Stimulated activated effector memory CD8-positive, alpha-beta T cell treated with anti-CD3 and anti-CD28 coated beads, Interleukin-12 subunit alpha, Interleukin-12 subunit beta, amount 100 ng/mL, for 72 hours (primary cell): ENCODE measurements around the gene SLK.

Experiments used
- ATAC-seq: fragments of 150-1000 bp; cut with Tn5 transposase; 2 replicates; pipeline ENCODE4 v1.10.0; 2021
- DNase-seq, 2 donors: peaks; one replicate each; pipeline ENCODE4 v3.0.0; 2021 to 2022; ENCODE audit warnings: low spot score in 2 of 2
- H3K27ac Mint-ChIP-seq: one replicate; pipeline ENCODE4 v1.8.0; 2022; ENCODE audit warnings: mild to moderate bottlenecking, mixed read lengths
- H3K36me3 Mint-ChIP-seq: one replicate; pipeline ENCODE4 v1.8.0; 2022; ENCODE audit warnings: mild to moderate bottlenecking, mixed read lengths
- H3K4me1 Mint-ChIP-seq: one replicate; pipeline ENCODE4 v1.8.0; 2022; ENCODE audit warnings: mixed read lengths
- H3K4me3 Mint-ChIP-seq: one replicate; pipeline ENCODE4 v1.8.0; 2022; ENCODE audit warnings: mild to moderate bottlenecking, mixed read lengths
- H3K9me3 Mint-ChIP-seq: one replicate; pipeline ENCODE4 v1.8.0; 2022; ENCODE audit warnings: mixed read lengths

Gene SLK

DNA sequence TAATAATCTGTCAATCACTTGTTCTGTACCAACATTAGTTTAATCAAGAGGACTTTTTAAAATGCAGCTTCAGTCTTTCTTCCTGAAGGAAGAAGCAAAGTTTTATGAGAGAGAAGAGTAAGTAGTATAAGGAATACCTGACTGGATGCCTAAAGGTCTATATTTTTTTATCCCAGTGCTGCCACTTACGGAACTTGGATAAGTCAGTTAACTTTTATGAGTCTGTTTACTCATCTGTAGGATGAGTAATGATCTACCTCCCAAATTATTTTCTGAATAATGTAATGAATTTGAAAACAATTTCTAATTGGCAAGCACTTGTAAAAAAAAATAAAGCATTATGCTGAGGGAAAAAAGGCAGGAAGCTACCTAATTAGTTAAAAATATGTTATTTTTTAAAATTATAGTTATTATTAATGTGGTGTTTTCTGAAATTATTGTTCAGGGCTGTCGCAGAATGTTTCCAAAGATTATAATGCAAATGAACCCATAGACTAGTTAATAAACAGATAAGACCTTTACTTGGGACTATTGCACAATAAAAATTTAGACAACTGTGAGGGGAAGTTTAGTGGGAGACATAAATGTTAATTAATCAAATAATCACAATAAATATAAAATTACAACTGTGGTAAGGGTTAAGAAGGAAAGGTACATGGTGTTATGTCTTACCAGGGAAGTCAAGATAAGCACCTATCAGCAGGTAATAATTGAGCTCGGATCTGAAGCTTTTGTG is 24.6 kb downstream of the SLK start:
- H3K9me3 Mint-ChIP-seq, result no peaks in the 10 kb centered on the region
- no peak overlapping the region for H3K4me3 Mint-ChIP-seq
- no peak for DNase-seq
- H3K36me3 Mint-ChIP-seq, result peaks cover 67% of the 10 kb centered on the region
- peaks cover 22% of the 10 kb centered on the region for H3K4me1 Mint-ChIP-seq
- no peak for ATAC-seq
- H3K27ac Mint-ChIP-seq, result no peak overlapping the region

DNA sequence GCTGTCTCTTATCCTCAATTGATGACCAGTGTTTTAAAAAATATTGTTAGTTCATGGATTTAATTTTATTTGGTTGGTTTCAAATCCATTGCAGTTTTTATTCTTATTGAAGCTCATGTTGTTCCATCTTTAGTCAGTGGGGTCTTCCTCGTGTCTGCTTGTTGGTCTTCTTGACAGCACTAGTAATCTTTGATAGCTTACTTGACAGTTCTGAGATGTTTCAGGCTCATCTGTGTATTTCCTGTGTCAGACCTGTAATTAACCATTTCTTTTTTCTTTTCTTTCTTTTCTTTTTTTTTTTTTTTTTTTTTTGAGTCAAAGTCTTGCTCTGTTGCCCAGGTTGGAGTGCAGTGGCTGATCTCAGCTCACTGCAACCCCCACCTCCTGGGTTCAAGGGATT is 28.2 kb downstream of the SLK start:
- no peak for DNase-seq
- Mint-ChIP-seq H3K36me3 (peaks cover 98% of the 10 kb centered on the region), H3K9me3 (no peaks in the 10 kb centered on the region), H3K27ac (peak overlapping the region; percentile 63), H3K4me3 (no peak overlapping the region), H3K4me1 (peaks cover 11% of the 10 kb centered on the region)
- ATAC-seq, result peak; percentile 61

DNA sequence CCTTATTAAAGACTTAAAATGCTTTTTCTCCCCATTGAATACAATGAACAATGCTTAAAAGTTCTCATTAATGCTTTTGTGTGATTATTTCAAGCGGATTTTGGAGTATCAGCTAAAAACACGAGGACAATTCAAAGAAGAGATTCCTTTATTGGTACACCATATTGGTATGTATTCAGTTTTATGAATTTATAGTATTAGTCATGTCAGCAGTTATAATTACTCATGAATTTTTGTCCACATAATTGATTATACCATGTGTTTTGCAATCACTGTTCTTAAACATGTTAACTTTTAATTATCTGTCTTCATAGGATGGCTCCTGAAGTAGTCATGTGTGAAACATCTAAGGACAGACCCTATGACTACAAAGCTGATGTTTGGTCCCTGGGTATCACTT is 31.9 kb downstream of the SLK start:
- DNase-seq (no peak), ATAC-seq (no peak)
- no peaks in the 10 kb centered on the region for H3K9me3 Mint-ChIP-seq
- H3K27ac Mint-ChIP-seq, result peak overlapping the region; percentile 38
- no peak overlapping the region for H3K4me3 Mint-ChIP-seq
- H3K36me3 Mint-ChIP-seq, result peaks cover 99% of the 10 kb centered on the region
- H3K4me1 Mint-ChIP-seq, result peaks cover 22% of the 10 kb centered on the region

- Mint-ChIP-seq H3K36me3 (peaks cover 100% of the 10 kb centered on the region), H3K9me3 (no peaks in the 10 kb centered on the region), H3K27ac (peak overlapping the region; percentile 18), H3K4me3 (no peak overlapping the region), H3K4me1 (peaks cover 21% of the 10 kb centered on the region)
- no peak for ATAC-seq
- DNase-seq, result no peak
Measured at GRCh38 chr10:104002911-104003310, 36.0 kb downstream of the SLK start.

- ATAC-seq, result peak; percentile 77
- peak overlapping the region; percentile 13 for H3K4me3 Mint-ChIP-seq
- H3K36me3 Mint-ChIP-seq, result peaks cover 100% of the 10 kb centered on the region
- DNase-seq, result no peak
- peaks cover 21% of the 10 kb centered on the region for H3K4me1 Mint-ChIP-seq
- peak overlapping the region; percentile 30 for H3K27ac Mint-ChIP-seq
- H3K9me3 Mint-ChIP-seq, result no peaks in the 10 kb centered on the region
Measured at GRCh38 chr10:104005172-104005863, 38.4 kb downstream of the SLK start.

DNA sequence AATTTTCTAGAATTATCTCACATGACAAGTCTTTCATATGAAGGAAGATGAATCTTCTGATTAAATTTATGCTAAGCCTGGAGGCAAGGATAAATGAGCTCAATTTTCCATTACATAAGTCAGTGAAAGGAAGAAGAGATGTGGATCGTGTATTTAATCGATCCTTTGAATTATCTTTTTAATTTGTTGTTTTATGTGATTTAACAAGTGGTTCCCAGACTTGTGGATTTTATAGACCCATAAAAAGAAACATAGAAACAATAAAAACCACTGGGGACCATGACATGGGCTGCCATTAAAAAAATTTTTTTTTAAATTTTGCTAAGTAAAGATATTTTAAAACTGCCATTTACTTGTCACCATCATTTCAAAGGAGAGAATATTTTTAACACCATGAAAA is 45.0 kb downstream of the SLK start:
- ATAC-seq (no peak), DNase-seq (no peak)
- no peaks in the 10 kb centered on the region for H3K9me3 Mint-ChIP-seq
- no peak overlapping the region for H3K4me3 Mint-ChIP-seq
- no peak overlapping the region for H3K27ac Mint-ChIP-seq
- H3K36me3 Mint-ChIP-seq, result peaks cover 75% of the 10 kb centered on the region
- H3K4me1 Mint-ChIP-seq, result no peaks in the 10 kb centered on the region

GRCh38 chr10:104013489-104013888 is 46.5 kb downstream of the SLK start:
- ATAC-seq (no peak), DNase-seq (no peak)
- Mint-ChIP-seq H3K27ac (no peak overlapping the region), H3K36me3 (peaks cover 72% of the 10 kb centered on the region), H3K9me3 (no peaks in the 10 kb centered on the region), H3K4me1 (peaks cover 10% of the 10 kb centered on the region), H3K4me3 (no peak overlapping the region)

GRCh38 chr10:104014176-104014575 is 47.2 kb downstream of the SLK start:
- Mint-ChIP-seq H3K4me1 (peaks cover 10% of the 10 kb centered on the region), H3K4me3 (no peak overlapping the region), H3K9me3 (no peaks in the 10 kb centered on the region), H3K27ac (no peak overlapping the region), H3K36me3 (peaks cover 72% of the 10 kb centered on the region)
- ATAC-seq, result no peak
- DNase-seq, result no peak

DNA sequence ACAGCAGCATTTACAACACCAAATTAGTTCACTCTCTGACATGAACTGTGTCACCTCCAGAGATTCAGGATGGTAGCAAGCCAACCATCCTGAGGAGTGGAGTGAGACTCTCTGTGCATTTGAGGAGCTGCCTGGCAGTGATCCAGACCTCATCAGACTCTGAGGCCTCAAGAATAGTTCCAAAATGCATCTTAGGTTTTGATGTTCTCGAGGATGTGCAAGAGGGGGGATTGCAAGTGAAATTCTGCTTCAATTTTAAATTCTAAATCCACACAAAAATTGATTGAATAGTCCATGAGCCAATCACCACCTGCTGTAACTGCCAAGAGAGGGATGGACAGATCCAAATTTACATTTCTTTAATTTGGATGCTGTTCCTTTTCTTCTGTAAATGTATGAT is 49.7 kb downstream of the SLK start:
- no peak overlapping the region for H3K4me3 Mint-ChIP-seq
- H3K27ac Mint-ChIP-seq, result no peak overlapping the region
- H3K4me1 Mint-ChIP-seq, result peaks cover 13% of the 10 kb centered on the region
- DNase-seq (no peak), ATAC-seq (no peak)
- no peaks in the 10 kb centered on the region for H3K9me3 Mint-ChIP-seq
- peaks cover 72% of the 10 kb centered on the region for H3K36me3 Mint-ChIP-seq

DNA sequence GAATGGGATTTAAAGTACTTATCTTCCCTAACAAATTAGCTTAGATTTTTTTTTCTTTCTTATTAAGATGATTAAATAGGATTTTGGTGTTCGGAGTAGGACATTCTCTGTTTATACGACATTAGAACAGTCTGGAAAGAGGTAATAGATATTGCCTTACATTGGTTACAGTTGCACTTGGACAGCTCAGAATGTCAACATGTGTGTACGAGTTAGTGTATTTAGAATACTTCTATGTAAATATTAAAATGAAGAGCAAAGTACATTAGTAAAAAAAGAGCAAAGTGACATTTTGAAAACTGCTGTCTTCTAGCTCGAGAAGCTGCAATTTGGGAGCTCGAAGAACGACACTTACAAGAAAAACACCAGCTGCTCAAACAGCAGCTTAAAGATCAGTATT is 51.5 kb downstream of the SLK start:
- Mint-ChIP-seq H3K27ac (no peak overlapping the region), H3K9me3 (no peaks in the 10 kb centered on the region), H3K4me3 (no peak overlapping the region), H3K4me1 (peaks cover 19% of the 10 kb centered on the region), H3K36me3 (peaks cover 72% of the 10 kb centered on the region)
- ATAC-seq, result no peak
- DNase-seq, result no peak

DNA sequence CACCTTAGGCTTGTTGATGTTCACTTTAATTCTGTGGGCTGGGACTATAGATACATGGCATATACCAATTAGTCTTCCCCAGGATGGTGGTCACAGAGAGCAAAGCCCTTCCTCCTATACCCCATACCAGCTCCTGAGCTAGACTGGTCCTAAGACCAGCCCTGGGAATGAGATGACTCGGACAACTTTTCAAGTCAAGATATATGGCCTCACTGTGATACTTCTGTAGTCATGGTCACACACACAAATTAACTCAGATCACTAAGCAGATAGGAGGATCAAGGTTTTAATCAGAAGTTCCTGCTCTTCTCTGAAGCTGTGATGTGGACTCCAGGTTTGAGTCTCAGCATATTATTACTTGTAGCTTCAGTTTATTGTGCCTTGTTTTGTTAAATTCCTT is 53.1 kb downstream of the SLK start:
- DNase-seq (no peak), ATAC-seq (peak; percentile 73)
- Mint-ChIP-seq H3K4me3 (no peak overlapping the region), H3K4me1 (peaks cover 19% of the 10 kb centered on the region), H3K27ac (peak overlapping the region; percentile 49), H3K9me3 (no peaks in the 10 kb centered on the region), H3K36me3 (peaks cover 85% of the 10 kb centered on the region)

- H3K36me3 Mint-ChIP-seq, result peaks cover 91% of the 10 kb centered on the region
- peak overlapping the region; percentile 49 for H3K27ac Mint-ChIP-seq
Measured at GRCh38 chr10:104021246-104021645, 54.3 kb downstream of the SLK start.

GRCh38 chr10:104022026-104022425 is 55.1 kb downstream of the SLK start:
- ATAC-seq (no peak), DNase-seq (no peak)
- no peak overlapping the region for H3K4me3 Mint-ChIP-seq
- peaks cover 98% of the 10 kb centered on the region for H3K36me3 Mint-ChIP-seq
- peak overlapping the region; percentile 49 for H3K27ac Mint-ChIP-seq
- no peaks in the 10 kb centered on the region for H3K9me3 Mint-ChIP-seq
- H3K4me1 Mint-ChIP-seq, result peaks cover 19% of the 10 kb centered on the region

More at GRCh38 chr10:104021246-104021645, 54.3 kb downstream of the SLK start:
- no peak overlapping the region for H3K4me3 Mint-ChIP-seq
- no peaks in the 10 kb centered on the region for H3K9me3 Mint-ChIP-seq
- DNase-seq (no peak), ATAC-seq (no peak)
- peaks cover 19% of the 10 kb centered on the region for H3K4me1 Mint-ChIP-seq

- peaks cover 99% of the 10 kb centered on the region for H3K36me3 Mint-ChIP-seq
- H3K27ac Mint-ChIP-seq, result peak overlapping the region; percentile 9
- no peaks in the 10 kb centered on the region for H3K9me3 Mint-ChIP-seq
- no peak overlapping the region for H3K4me3 Mint-ChIP-seq
- DNase-seq (no peak), ATAC-seq (no peak)
- peaks cover 9% of the 10 kb centered on the region for H3K4me1 Mint-ChIP-seq
Measured at GRCh38 chr10:104025524-104025923, 58.6 kb downstream of the SLK start.

DNA sequence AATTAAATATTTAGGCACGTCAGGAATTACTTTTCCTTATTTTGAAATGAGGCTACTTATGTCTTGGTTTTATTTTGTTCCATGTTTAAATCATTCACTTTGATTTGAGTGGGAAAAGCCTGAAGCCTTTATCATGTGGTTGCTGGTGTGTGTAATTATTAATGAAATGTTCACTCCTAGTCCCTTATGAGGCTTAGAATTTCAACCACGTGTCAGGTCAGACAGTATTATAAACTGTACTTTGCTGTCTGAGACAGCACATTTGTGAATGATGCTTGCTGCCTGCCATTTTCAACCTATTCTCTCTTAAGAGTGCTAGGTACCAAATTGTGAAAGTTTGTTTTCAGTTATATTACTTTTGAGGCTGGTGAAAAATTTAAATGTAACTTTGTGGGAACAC is 59.8 kb downstream of the SLK start:
- H3K9me3 Mint-ChIP-seq, result no peaks in the 10 kb centered on the region
- DNase-seq (no peak), ATAC-seq (peak; percentile 26)
- H3K4me1 Mint-ChIP-seq, result peaks cover 5% of the 10 kb centered on the region
- no peak overlapping the region for H3K4me3 Mint-ChIP-seq
- H3K27ac Mint-ChIP-seq, result no peak overlapping the region
- H3K36me3 Mint-ChIP-seq, result peaks cover 99% of the 10 kb centered on the region

DNA sequence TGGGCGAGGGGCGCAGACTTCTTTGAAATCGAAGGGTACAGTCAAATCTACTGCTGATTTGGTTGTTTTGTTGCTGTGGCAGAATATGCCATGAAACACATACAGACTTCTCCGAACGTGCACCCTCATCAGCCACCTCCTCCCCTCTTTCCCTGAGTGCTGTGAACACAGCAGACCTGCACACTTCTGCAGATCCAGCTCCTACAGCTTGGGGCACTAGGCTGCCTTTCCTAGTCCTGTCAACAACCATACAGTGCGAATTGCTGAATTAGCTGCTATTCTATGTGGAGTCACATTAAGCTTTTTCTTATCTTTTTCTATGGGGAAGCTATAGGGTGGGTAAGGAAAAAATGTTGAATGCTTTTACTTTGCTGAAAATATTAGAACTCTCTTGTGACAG is 61.2 kb downstream of the SLK start:
- Mint-ChIP-seq H3K4me1 (no peaks in the 10 kb centered on the region), H3K27ac (peak overlapping the region; percentile 29), H3K4me3 (no peak overlapping the region), H3K9me3 (no peaks in the 10 kb centered on the region), H3K36me3 (peaks cover 93% of the 10 kb centered on the region)
- ATAC-seq (no peak), DNase-seq (no peak)
